Measurements from ENCODE around the gene CUL4A. TPM values are rescaled to one million over a fixed set of nuclear protein-coding genes. Genes with fewer than 3 reads are reported as not detected.

Gene CUL4A
- total and polyA plus RNA-seq, 2 donors (not counting 1 experiment from before 2014, with no cell fraction given) = 37.5 to 80.4 TPM

DNA sequence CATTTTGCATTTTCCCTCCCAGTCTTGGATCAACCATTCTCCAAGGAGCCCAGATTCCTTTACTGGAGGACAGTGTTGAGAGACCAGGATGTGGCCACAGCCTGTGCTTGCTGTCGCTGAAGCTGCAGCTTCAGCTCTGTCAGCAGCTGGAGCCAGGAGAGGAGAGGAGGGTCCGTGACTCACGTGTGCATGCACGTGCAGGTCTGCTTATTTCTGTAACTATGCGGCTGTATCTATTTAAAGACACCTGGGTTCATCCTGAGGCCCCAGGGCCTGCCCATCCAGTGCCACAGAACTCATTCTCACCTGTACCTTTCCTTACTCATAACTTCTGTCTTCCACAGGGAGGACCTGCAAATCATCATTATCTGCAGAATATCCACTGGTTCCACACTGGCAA lies 79.5 kb downstream of the CUL4A start:
- intact Hi-C loops (cut with micrococcal nuclease) = no loop called here
- Mint-ChIP-seq H3K4me3 (no peak overlapping the region), H3K4me1 (peaks cover 13% of the 10 kb centered on the region), H3K9me3 (ENCODE audit: insufficient read depth) (no peaks in the 10 kb centered on the region), H3K27me3 (peaks cover 43% of the 10 kb centered on the region), H3K27ac (no peak overlapping the region)
- WGBS (ENCODE audit: insufficient coverage) = 78% methylated on average over 3 of the region's 5 CpGs
- H3K27ac ChIP-seq (ENCODE audit: low read length in 2 of 2) = no peak overlapping the region
- H4K20me1 ChIP-seq (ENCODE audit: control insufficient read depth, insufficient read depth, low read length, poor library complexity, severe bottlenecking) = no peaks in the 10 kb centered on the region
- TF ChIP-seq, protein P1, sequence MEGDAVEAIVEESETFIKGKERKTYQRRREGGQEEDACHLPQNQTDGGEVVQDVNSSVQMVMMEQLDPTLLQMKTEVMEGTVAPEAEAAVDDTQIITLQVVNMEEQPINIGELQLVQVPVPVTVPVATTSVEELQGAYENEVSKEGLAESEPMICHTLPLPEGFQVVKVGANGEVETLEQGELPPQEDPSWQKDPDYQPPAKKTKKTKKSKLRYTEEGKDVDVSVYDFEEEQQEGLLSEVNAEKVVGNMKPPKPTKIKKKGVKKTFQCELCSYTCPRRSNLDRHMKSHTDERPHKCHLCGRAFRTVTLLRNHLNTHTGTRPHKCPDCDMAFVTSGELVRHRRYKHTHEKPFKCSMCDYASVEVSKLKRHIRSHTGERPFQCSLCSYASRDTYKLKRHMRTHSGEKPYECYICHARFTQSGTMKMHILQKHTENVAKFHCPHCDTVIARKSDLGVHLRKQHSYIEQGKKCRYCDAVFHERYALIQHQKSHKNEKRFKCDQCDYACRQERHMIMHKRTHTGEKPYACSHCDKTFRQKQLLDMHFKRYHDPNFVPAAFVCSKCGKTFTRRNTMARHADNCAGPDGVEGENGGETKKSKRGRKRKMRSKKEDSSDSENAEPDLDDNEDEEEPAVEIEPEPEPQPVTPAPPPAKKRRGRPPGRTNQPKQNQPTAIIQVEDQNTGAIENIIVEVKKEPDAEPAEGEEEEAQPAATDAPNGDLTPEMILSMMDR (IDR thresholded peaks at IDR 0.05) = no peak
- TF ChIP-seq EZH2 (IDR thresholded peaks at IDR 0.05; ENCODE audit: borderline replicate concordance, insufficient read depth, low read depth, low read length, poor library complexity, severe bottlenecking) = no peak
- no peak overlapping the region for H3K9ac ChIP-seq (ENCODE audit: low read length)
- no peaks in the 10 kb centered on the region for H3K36me3 ChIP-seq (replicated peaks in 1 of 2; ENCODE audit: control extremely low read depth in 1 of 2, control insufficient read depth in 1 of 2, extremely low read depth in 1 of 2, insufficient read depth in 2 of 2, low read length in 1 of 2)
- ChIA-PET CTCF (interaction anchor here (1.4 kb wide), 1 partner anchor 346 kb away, joined by 3 read pairs; no protein-coding TSS in a partner anchor), POLR2A (no interaction called here)
- peaks cover 0 to 9% (median 0%) of the 10 kb centered on the region in 3 donors for H3K9me3 ChIP-seq (ENCODE audit: control extremely low read depth in 1 of 3, control insufficient read depth in 2 of 3, insufficient read depth in 1 of 3, low read length in 2 of 3)
- H3K4me2 ChIP-seq (replicated peaks; ENCODE audit: low read depth, low read length, poor library complexity, severe bottlenecking) = no peak overlapping the region
- DNase-seq (no peak), ATAC-seq (ENCODE audit: low read depth) (no peak)
- H3K27me3 ChIP-seq (replicated peaks in 1 of 4; ENCODE audit: control extremely low read depth in 1 of 4, control insufficient read depth in 3 of 4, insufficient read depth in 4 of 4, low read length in 3 of 4) = peaks cover 0 to 39% (median 7%) of the 10 kb centered on the region in 4 experiments
- H3K4me3 ChIP-seq (ENCODE audit: control extremely low read depth in 1 of 5, extremely low read depth in 1 of 5, insufficient read depth in 1 of 5, low read depth in 2 of 5, low read length in 4 of 5) = no peak overlapping the region
- no peak overlapping the region for H2AFZ ChIP-seq (ENCODE audit: insufficient read depth, low read depth, low read length, poor library complexity, severe bottlenecking)
- peaks cover 7 to 9% of the 10 kb centered on the region in 2 donors for H3K4me1 ChIP-seq (ENCODE audit: control insufficient read depth in 2 of 2, insufficient read depth in 2 of 2, low read length in 2 of 2)
- H3K79me2 ChIP-seq (ENCODE audit: control insufficient read depth, insufficient read depth, low read length) = no peaks in the 10 kb centered on the region

DNA sequence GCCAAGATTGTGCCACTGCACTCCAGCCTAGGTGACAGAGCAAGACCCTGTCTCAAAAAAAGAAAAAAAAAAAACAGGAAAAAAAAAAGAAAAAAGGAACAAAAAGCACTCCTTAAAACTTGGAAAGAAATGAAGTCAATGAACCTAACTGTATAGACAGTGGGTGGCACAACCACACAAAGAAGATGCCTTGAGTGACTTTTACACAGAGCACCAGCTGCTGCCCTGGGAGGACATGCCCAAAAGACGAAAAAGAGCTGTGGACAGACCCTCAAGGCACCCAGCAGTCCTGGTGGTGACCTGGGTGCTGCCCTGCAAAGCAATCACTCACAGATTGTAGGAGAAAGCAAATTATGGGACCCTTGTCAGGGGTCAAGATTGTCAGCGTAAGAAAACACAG lies 81.7 kb downstream of the CUL4A start:
- no peak overlapping the region for H3K27ac Mint-ChIP-seq
- H3K27me3 ChIP-seq (replicated peaks in 1 of 4; ENCODE audit: control extremely low read depth in 1 of 4, control insufficient read depth in 3 of 4, insufficient read depth in 4 of 4, low read length in 3 of 4) = peaks cover 0 to 43% (median 9%) of the 10 kb centered on the region in 4 experiments
- H4K20me1 ChIP-seq (ENCODE audit: control insufficient read depth, insufficient read depth, low read length, poor library complexity, severe bottlenecking) = no peaks in the 10 kb centered on the region
- no peak overlapping the region for H3K27ac ChIP-seq (ENCODE audit: low read length in 2 of 2)
- H3K4me1 ChIP-seq (ENCODE audit: control insufficient read depth in 2 of 2, insufficient read depth in 2 of 2, low read length in 2 of 2) = peaks cover 7 to 9% of the 10 kb centered on the region in 2 donors
- TF ChIP-seq EZH2 (IDR thresholded peaks at IDR 0.05; ENCODE audit: borderline replicate concordance, insufficient read depth, low read depth, low read length, poor library complexity, severe bottlenecking) = no peak
- TF ChIP-seq, protein P1 (IDR thresholded peaks at IDR 0.05) = no peak
- H3K4me1 Mint-ChIP-seq = peaks cover 15% of the 10 kb centered on the region
- H3K9me3 Mint-ChIP-seq (ENCODE audit: insufficient read depth) = peaks cover 3% of the 10 kb centered on the region
- peaks cover 0 to 10% (median 0%) of the 10 kb centered on the region in 3 donors for H3K9me3 ChIP-seq (ENCODE audit: control extremely low read depth in 1 of 3, control insufficient read depth in 2 of 3, insufficient read depth in 1 of 3, low read length in 2 of 3)
- no peak for DNase-seq
- no peaks in the 10 kb centered on the region for H3K79me2 ChIP-seq (ENCODE audit: control insufficient read depth, insufficient read depth, low read length)
- peak overlapping the region; percentile 27 for H3K4me3 Mint-ChIP-seq
- CTCF ChIA-PET = interaction anchor here (0.7 kb wide), 1 partner anchor 36 kb away, joined by 3 read pairs; no protein-coding TSS in a partner anchor
- H2AFZ ChIP-seq (ENCODE audit: insufficient read depth, low read depth, low read length, poor library complexity, severe bottlenecking) = no peak overlapping the region
- no peak for ATAC-seq (ENCODE audit: low read depth)
- no peak overlapping the region for H3K4me2 ChIP-seq (replicated peaks; ENCODE audit: low read depth, low read length, poor library complexity, severe bottlenecking)
- 100% methylated on average over 1 of the region's 2 CpGs for WGBS (ENCODE audit: insufficient coverage)
- peaks cover 42% of the 10 kb centered on the region for H3K27me3 Mint-ChIP-seq
- H3K9ac ChIP-seq (ENCODE audit: low read length) = no peak overlapping the region
- no peak overlapping the region for H3K4me3 ChIP-seq (ENCODE audit: control extremely low read depth in 1 of 5, extremely low read depth in 1 of 5, insufficient read depth in 1 of 5, low read depth in 2 of 5, low read length in 4 of 5)
- no peaks in the 10 kb centered on the region for H3K36me3 ChIP-seq (replicated peaks in 1 of 2; ENCODE audit: control extremely low read depth in 1 of 2, control insufficient read depth in 1 of 2, extremely low read depth in 1 of 2, insufficient read depth in 2 of 2, low read length in 1 of 2)
- POLR2A ChIA-PET = no interaction called here
- intact Hi-C loops (cut with micrococcal nuclease) = no loop called here
